HepG2 (cell line): ENCODE results near the gene UCHL3. TPM values are rescaled to one million over a fixed set of nuclear protein-coding genes. Genes with fewer than 3 reads are reported as not detected.

Experiments used
- BATF2 ChIP-seq: sonication (generic); formaldehyde crosslinking; IDR thresholded peaks from 2 replicates; pipeline ENCODE4 v1.8.0; 2022; ENCODE audit warnings: mild to moderate bottlenecking, missing genetic modification reagents, moderate library complexity
- FOXA3 ChIP-seq: IDR thresholded peaks from 2 replicates; pipeline ENCODE4 v1.6.1; 2016; ENCODE audit warnings: missing genetic modification reagents, missing compliant biosample characterization
- HOXA5 ChIP-seq: sonication (generic); formaldehyde crosslinking; IDR thresholded peaks from 2 replicates; pipeline ENCODE4 v1.4.0; 2020; ENCODE audit warnings: missing genetic modification reagents
- HOXA7 ChIP-seq: sonication (generic); formaldehyde crosslinking; IDR thresholded peaks from 2 replicates; pipeline ENCODE4 v1.8.1; 2022; ENCODE audit warnings: mild to moderate bottlenecking, missing genetic modification reagents, moderate library complexity
- KLF6 ChIP-seq: IDR thresholded peaks from 2 replicates; pipeline ENCODE4 v1.8.0; 2016; ENCODE audit warnings: missing biosample characterization, missing genetic modification reagents
- MAF1 ChIP-seq: sonication (generic); formaldehyde crosslinking; IDR thresholded peaks from 2 replicates; pipeline ENCODE4 v1.5.0; 2020; ENCODE audit warnings: missing genetic modification reagents, borderline replicate concordance
- MEIS1 ChIP-seq: sonication (generic); formaldehyde crosslinking; IDR thresholded peaks from 2 replicates; pipeline ENCODE4 v1.9.0; 2021; ENCODE audit warnings: mild to moderate bottlenecking, missing genetic modification reagents, moderate library complexity, borderline replicate concordance
- NCOA2 ChIP-seq: sonication (generic); formaldehyde crosslinking; IDR thresholded peaks from 2 replicates; pipeline ENCODE4 v1.8.0; 2022; ENCODE audit warnings: inconsistent platforms
- NFE2L1 ChIP-seq: sonication (generic); formaldehyde crosslinking; IDR thresholded peaks from 2 replicates; pipeline ENCODE4 v1.4.0; 2020; ENCODE audit warnings: missing genetic modification reagents, mild to moderate bottlenecking, borderline replicate concordance
- NRL ChIP-seq: sonication (generic); formaldehyde crosslinking; IDR thresholded peaks from 2 replicates; pipeline ENCODE4 v1.5.0; 2020; ENCODE audit warnings: missing genetic modification reagents, mild to moderate bottlenecking, moderate library complexity, borderline replicate concordance
- PAF1 ChIP-seq: IDR thresholded peaks from 2 replicates; pipeline ENCODE4 v1.6.1; 2016; ENCODE audit warnings: missing genetic modification reagents, missing compliant biosample characterization
- PLRG1 ChIP-seq: fragments of 450-650 bp; conservative IDR thresholded peaks from 2 replicates; pipeline ENCODE4 v1.6.1; 2016
- PRDM4 ChIP-seq: sonication (generic); formaldehyde crosslinking; IDR thresholded peaks from 2 replicates; pipeline ENCODE4 v1.9.0; 2021; ENCODE audit warnings: missing genetic modification reagents, borderline replicate concordance
- SCMH1 ChIP-seq: sonication (generic); formaldehyde crosslinking; IDR thresholded peaks from 2 replicates; pipeline ENCODE4 v1.9.0; 2021; ENCODE audit warnings: missing genetic modification reagents, mild to moderate bottlenecking, borderline replicate concordance
- SMAD3 ChIP-seq: sonication (generic); formaldehyde crosslinking; IDR thresholded peaks from 2 replicates; pipeline ENCODE4 v1.4.0; 2020; ENCODE audit warnings: missing genetic modification reagents
- ZBTB7A ChIP-seq: sonication (generic); formaldehyde crosslinking; IDR thresholded peaks from 2 replicates; pipeline ENCODE4 v1.8.0; 2022; ENCODE audit warnings: mild to moderate bottlenecking, missing genetic modification reagents
- ZNF17 ChIP-seq: sonication (generic); formaldehyde crosslinking; IDR thresholded peaks from 2 replicates; pipeline ENCODE4 v1.5.0; 2020; ENCODE audit warnings: mild to moderate bottlenecking, missing genetic modification reagents
- ZNF333 ChIP-seq: sonication (generic); formaldehyde crosslinking; IDR thresholded peaks from 2 replicates; pipeline ENCODE4 v1.4.0; 2020; ENCODE audit warnings: mild to moderate bottlenecking, missing genetic modification reagents, borderline replicate concordance
- ZNF33A ChIP-seq: sonication (generic); formaldehyde crosslinking; IDR thresholded peaks from 2 replicates; pipeline ENCODE4 v1.5.1; 2020; ENCODE audit warnings: missing genetic modification reagents, mild to moderate bottlenecking, moderate library complexity, borderline replicate concordance
- ZNF546 ChIP-seq: sonication (generic); formaldehyde crosslinking; conservative IDR thresholded peaks from 2 replicates; pipeline ENCODE4 v1.8.1; 2023; ENCODE audit warnings: mild to moderate bottlenecking, missing genetic modification reagents
- ZNF614 ChIP-seq: IDR thresholded peaks from 2 replicates; pipeline ENCODE4 v1.6.1; 2018; ENCODE audit warnings: missing biosample characterization, missing genetic modification reagents, inconsistent platforms, borderline replicate concordance
- ZNF704 ChIP-seq: sonication (generic); formaldehyde crosslinking; IDR thresholded peaks from 2 replicates; pipeline ENCODE4 v1.8.1; 2023; ENCODE audit warnings: mild to moderate bottlenecking, inconsistent platforms, moderate library complexity, missing genetic modification reagents, borderline replicate concordance
- polyA plus RNA-seq, 8 experiments: library from polyadenylated mRNA; depleted of rRNA in 3 of 8; stranded (reverse) in 7 of 8; unstranded in 1 of 8; fragments of >200 nt; fragmentation: Illumina TruSeq in 4 of 8; extraction: Trizol in 4 of 8; gene quantifications; 2 replicates each; pipeline versions ENCODE4 v1.2.1 to v1.2.3, GENCODE V29; 2011 to 2016; ENCODE audit warnings: low read depth in 4 of 8, missing spikeins in 1 of 8, mixed read lengths in 1 of 8; ENCODE audit not compliant: insufficient read depth in 1 of 8
- total RNA-seq, 5 experiments: library from RNA; depleted of rRNA; stranded (reverse); fragments of >200 nt; fragmentation: Illumina TruSeq; extraction: Trizol; gene quantifications; 2 replicates each; pipeline ENCODE4 v1.2.3, GENCODE V29; 2016; ENCODE audit warnings: low read depth in 1 of 5
- TF ChIP-seq, protein P1 (sequence below): sonication (generic); formaldehyde crosslinking; IDR thresholded peaks from 2 replicates; pipeline ENCODE4 v1.8.0; 2022; ENCODE audit warnings: missing genetic modification reagents, mild to moderate bottlenecking, borderline replicate concordance

UCHL3 gene
- total and polyA plus RNA-seq, 2 of the 13 experiments (the other 11 are each of a cell fraction or from before 2014, with no cell fraction given) = 36.2 to 93.3 TPM

- TF ChIP-seq PRDM4 (no peak), ZBTB7A (CRISPR knock-in tag) (peak; percentile 92), SCMH1 (CRISPR knock-in tag) (no peak), ZNF17 (CRISPR knock-in tag) (no peak), NCOA2 (no peak), BATF2 (CRISPR knock-in tag) (no peak), ZNF33A (CRISPR knock-in tag) (no peak), ZNF614 (CRISPR knock-in tag) (no peak), ZNF546 (CRISPR knock-in tag) (0 out of 2 replicates have a peak, but pooled peaks have one; percentile 57), ZNF333 (no peak), NFE2L1 (CRISPR knock-in tag) (no peak), ZNF704 (CRISPR knock-in tag) (peak; percentile 57; the same call in 1 of the 2 replicates), SMAD3 (CRISPR knock-in tag) (no peak), NRL (CRISPR knock-in tag) (peak; percentile 45; the same call in 1 of the 2 replicates), MAF1 (no peak), KLF6 (CRISPR knock-in tag) (no peak), HOXA7 (CRISPR knock-in tag) (no peak), PLRG1 (no peak), HOXA5 (CRISPR knock-in tag) (no peak), MEIS1 (no peak), PAF1 (CRISPR knock-in tag) (no peak), FOXA3 (no peak)
- TF ChIP-seq, protein P1, sequence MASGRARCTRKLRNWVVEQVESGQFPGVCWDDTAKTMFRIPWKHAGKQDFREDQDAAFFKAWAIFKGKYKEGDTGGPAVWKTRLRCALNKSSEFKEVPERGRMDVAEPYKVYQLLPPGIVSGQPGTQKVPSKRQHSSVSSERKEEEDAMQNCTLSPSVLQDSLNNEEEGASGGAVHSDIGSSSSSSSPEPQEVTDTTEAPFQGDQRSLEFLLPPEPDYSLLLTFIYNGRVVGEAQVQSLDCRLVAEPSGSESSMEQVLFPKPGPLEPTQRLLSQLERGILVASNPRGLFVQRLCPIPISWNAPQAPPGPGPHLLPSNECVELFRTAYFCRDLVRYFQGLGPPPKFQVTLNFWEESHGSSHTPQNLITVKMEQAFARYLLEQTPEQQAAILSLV (CRISPR knock-in tag) = peak; percentile 89; the same call in 1 of the 2 replicates
These were observed 85.7 kb downstream of the UCHL3 start (continued) for GRCh38 chr13:75635101-75635827.
